ENCODE data around the gene ABCA4. TPM values are rescaled to one million over a fixed set of nuclear protein-coding genes. Genes with fewer than 3 reads are reported as not detected.

The ABCA4 gene
- total RNA-seq, 6 donors from 2014 or later = under 0.01 to 1.3 (median 0.53) TPM

DNA sequence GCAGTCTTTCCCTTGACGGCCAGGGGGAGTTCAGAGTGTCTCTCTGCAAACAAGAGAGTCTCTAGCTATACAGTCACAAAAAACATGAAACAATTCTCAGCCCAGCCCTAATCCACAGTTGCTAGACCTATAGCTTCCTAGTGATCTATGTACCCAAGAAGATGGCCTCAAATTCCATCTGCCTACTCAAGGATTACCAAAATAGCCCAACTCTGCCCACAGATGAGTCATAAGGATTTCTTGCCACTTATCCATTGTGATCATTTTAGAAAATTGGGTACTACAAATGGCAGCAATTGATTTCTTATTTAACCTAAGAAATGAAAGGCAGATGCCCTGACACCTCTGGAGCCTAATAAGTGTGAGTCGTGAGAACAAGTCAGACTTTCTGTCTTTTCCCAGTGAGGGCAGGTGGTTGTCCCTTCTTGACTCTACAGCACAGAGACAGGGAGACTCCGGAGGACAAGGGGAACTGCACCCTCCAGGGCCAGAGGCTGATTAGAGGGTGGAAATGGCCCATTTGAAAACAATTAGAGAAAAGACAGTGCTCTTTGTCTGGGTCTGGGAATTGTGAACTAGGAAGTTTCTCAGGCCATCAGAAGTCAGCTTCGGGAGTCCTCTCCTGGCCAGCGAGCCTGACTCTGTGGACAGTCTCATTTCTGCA lies 65.4 kb downstream of the ABCA4 start:
- ATAC-seq (ENCODE audit: low FRiP score in 2 of 2) = no peak
- H3K4me1 ChIP-seq = peaks cover 0 to 16% (median 2%) of the 10 kb centered on the region in 4 donors
- 80 to 84% methylated on average over 5 of the region's 5 CpGs for WGBS, 2 donors

DNA sequence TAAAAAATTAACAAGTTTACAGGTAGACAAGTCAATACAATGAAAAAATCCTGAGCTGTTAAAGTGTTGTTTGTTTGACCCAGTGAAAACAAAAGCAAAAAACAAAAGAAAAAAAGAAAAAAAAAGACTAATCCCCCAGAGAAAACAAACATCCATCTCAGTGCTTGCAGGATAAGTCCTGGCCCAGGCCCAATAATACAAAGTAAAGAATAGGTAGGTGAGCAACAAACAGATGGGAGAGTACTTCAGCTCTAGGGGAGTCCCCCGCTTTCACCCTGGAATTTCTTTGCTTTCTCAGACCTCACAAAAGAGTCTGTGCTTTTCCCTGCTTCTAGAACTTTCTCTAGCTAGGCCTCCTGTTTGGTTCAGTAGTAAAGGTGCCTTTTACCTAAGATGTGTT lies 70.3 kb downstream of the ABCA4 start:
- no peak for DNase-seq
- Histone ChIP-seq H3K36me3 (no peaks in the 10 kb centered on the region), H3K27me3 (no peaks in the 10 kb centered on the region), H3K4me1 (peaks cover 26 to 42% (median 32%) of the 10 kb centered on the region in 4 donors), H3K27ac (peak overlapping the region; percentile 37 to 93 (median 82)), H3K9me3 (no peaks in the 10 kb centered on the region), H3K4me3 (no peak overlapping the region)
- ATAC-seq (ENCODE audit: low FRiP score in 2 of 2) = no peak
- 81 to 92% methylated on average over 1 of the region's 1 CpG for WGBS, 2 donors
- no peak for TF ChIP-seq POLR2AphosphoS5 (IDR thresholded peaks at IDR 0.05)
- TF ChIP-seq POLR2A (IDR thresholded peaks at IDR 0.05) = no peak
- TF ChIP-seq EP300 (IDR thresholded peaks at IDR 0.05) = no peak
- TF ChIP-seq, protein P1, sequence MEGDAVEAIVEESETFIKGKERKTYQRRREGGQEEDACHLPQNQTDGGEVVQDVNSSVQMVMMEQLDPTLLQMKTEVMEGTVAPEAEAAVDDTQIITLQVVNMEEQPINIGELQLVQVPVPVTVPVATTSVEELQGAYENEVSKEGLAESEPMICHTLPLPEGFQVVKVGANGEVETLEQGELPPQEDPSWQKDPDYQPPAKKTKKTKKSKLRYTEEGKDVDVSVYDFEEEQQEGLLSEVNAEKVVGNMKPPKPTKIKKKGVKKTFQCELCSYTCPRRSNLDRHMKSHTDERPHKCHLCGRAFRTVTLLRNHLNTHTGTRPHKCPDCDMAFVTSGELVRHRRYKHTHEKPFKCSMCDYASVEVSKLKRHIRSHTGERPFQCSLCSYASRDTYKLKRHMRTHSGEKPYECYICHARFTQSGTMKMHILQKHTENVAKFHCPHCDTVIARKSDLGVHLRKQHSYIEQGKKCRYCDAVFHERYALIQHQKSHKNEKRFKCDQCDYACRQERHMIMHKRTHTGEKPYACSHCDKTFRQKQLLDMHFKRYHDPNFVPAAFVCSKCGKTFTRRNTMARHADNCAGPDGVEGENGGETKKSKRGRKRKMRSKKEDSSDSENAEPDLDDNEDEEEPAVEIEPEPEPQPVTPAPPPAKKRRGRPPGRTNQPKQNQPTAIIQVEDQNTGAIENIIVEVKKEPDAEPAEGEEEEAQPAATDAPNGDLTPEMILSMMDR (IDR thresholded peaks at IDR 0.05) = no peak

More for the DNA sequence above, 65.4 kb downstream of the ABCA4 start:
- Histone ChIP-seq H3K36me3 (no peaks in the 10 kb centered on the region), H3K27me3 (no peaks in the 10 kb centered on the region), H3K4me3 (no peak overlapping the region), H3K9me3 (no peaks in the 10 kb centered on the region), H3K27ac (no peak overlapping the region)
- TF ChIP-seq EP300 (IDR thresholded peaks at IDR 0.05) = no peak
- no peak for TF ChIP-seq POLR2A (IDR thresholded peaks at IDR 0.05)
- TF ChIP-seq, protein P1 (IDR thresholded peaks at IDR 0.05) = no peak
- TF ChIP-seq POLR2AphosphoS5 (IDR thresholded peaks at IDR 0.05) = no peak
- DNase-seq = no peak

DNA sequence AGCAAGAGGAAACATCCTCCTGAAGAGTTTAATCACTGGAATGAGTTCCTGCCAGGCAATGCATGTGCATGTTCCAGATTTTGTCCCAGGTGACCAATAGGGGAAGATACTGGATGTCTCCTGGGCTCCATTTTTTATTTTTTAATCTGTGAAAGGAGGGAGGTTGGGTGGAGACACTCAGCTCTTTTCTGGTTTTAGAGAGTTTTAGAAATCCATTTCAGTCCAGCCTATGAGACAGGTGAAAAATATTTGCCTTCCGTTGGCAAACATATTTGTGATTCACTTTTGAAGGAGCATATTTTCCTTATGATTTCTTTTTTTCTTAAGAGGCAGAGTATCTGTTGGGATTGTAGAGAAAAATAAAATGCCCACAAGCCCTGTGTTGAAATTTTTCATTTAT lies 70.7 kb downstream of the ABCA4 start:
- no peak for TF ChIP-seq EP300 (IDR thresholded peaks at IDR 0.05)
- no peak for TF ChIP-seq POLR2AphosphoS5 (IDR thresholded peaks at IDR 0.05)
- no peak for TF ChIP-seq POLR2A (IDR thresholded peaks at IDR 0.05)
- TF ChIP-seq, protein P1 (IDR thresholded peaks at IDR 0.05) = no peak
- no peaks in the 10 kb centered on the region for H3K36me3 ChIP-seq
- H3K4me1 ChIP-seq = peaks cover 30 to 46% (median 34%) of the 10 kb centered on the region in 4 donors
- no peak overlapping the region for H3K4me3 ChIP-seq
- peak overlapping the region; percentile 77 to 93 (median 82) for H3K27ac ChIP-seq
- ATAC-seq (ENCODE audit: low FRiP score in 2 of 2) = peak in 1 of 2 donors; percentile 6
- WGBS, 2 donors = 62 to 73% methylated on average over 1 of the region's 1 CpG
- H3K9me3 ChIP-seq = no peaks in the 10 kb centered on the region
- no peak for DNase-seq
- H3K27me3 ChIP-seq = no peaks in the 10 kb centered on the region

DNA sequence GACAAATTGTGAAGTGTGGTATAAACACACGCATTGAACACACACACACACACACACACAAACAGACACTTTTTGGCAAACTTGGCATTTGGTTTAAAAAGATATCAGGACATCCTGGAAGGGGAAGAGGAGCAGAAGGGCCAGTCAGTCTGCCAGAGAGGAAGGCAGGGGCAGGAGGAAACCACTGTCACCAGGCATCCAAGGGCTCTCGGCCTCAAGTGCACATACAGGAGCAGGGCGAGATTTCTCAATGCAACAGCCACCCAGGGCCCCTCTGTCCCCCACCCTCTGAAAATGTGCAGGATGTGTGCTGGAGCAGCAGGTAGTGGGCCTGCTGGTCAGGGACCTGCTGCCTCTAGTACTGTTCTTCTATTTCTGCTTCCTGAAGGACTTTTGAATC lies 71.2 kb downstream of the ABCA4 start:
- ATAC-seq (ENCODE audit: low FRiP score in 2 of 2) (no peak), DNase-seq (peak in 1 of 2 donors; percentile 68)
- 25 to 28% methylated on average over 3 of the region's 3 CpGs for WGBS, 2 donors
- H3K9me3 ChIP-seq = no peaks in the 10 kb centered on the region
- H3K36me3 ChIP-seq = no peaks in the 10 kb centered on the region
- TF ChIP-seq POLR2AphosphoS5 (IDR thresholded peaks at IDR 0.05) = no peak
- no peak for TF ChIP-seq EP300 (IDR thresholded peaks at IDR 0.05)
- TF ChIP-seq POLR2A (IDR thresholded peaks at IDR 0.05) = no peak
- TF ChIP-seq, protein P1 (IDR thresholded peaks at IDR 0.05) = no peak
- H3K27me3 ChIP-seq = no peaks in the 10 kb centered on the region
- peaks cover 33 to 51% (median 38%) of the 10 kb centered on the region in 4 donors for H3K4me1 ChIP-seq
- H3K4me3 ChIP-seq = no peak overlapping the region
- H3K27ac ChIP-seq = peak overlapping the region; percentile 77 to 93 (median 82)
